ES-I3 (cell line): Measurements from ENCODE around the gene RBPJL.

Experiments
- H3K36me3 ChIP-seq: 2 replicates; pipeline ENCODE4 v1.6.1; 2013; ENCODE audit warnings: mild to moderate bottlenecking, low read length, control low read depth, moderate library complexity; ENCODE audit not compliant: insufficient read depth
- H3K4me1 ChIP-seq: 2 replicates; pipeline ENCODE4 v1.6.1; 2013; ENCODE audit warnings: mild to moderate bottlenecking, control low read depth, low read length; ENCODE audit not compliant: insufficient read depth
- H3K9ac ChIP-seq: 2 replicates; pipeline ENCODE4 v1.6.1; 2013; ENCODE audit warnings: low read depth, mild to moderate bottlenecking, low read length, moderate library complexity
- H3K9me3 ChIP-seq: 2 replicates; pipeline ENCODE4 v1.6.1; 2013; ENCODE audit warnings: mild to moderate bottlenecking, low read length, moderate library complexity; ENCODE audit not compliant: control insufficient read depth, insufficient read depth

The RBPJL gene

DNA sequence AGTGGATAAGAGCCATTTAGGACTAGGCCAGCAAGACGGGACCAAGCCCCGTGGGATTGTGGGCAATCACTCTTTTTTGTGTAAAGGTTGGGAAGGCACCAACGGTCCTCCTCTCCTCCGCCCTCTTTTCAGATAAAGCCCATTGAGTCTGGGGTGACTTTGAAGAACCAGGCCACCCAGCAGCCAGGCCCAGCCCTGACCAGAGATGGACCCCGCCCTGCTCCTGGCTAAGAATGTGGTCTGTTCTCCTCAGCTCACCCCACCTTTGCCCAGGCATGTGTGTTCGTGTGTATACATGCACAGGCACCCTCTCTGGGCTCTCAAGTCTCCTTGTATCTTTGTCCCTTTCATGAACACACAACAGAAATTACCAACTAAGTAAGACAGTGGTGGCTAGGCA is 32.4 kb downstream of the RBPJL start:
- peaks cover 64% of the 10 kb centered on the region for H3K4me1 ChIP-seq

DNA sequence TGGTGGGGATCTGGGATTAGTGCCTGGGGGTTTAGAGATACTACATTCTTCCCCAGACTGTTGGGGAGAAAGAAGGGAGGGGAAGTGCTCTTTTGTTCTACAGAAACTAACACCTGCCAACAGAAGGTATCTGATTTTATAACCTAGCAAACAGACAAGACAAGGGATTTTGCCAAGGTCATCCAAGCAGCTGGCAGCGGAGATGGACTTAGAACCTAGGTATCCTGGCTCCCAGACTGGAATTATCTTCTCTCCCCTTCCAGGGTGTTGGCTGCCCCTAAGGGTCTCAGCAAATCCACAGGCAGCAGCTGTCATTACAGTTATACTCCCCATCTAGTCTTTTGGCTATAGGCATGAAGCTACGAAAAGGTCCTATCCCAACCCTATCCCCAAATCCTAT is 33.2 kb downstream of the RBPJL start:
- Histone ChIP-seq H3K9ac (no peak overlapping the region), H3K4me1 (peaks cover 71% of the 10 kb centered on the region), H3K9me3 (no peaks in the 10 kb centered on the region), H3K36me3 (no peaks in the 10 kb centered on the region; the same call in 1 of the 2 replicates)

More for the DNA sequence above, 32.4 kb downstream of the RBPJL start:
- Histone ChIP-seq H3K36me3 (no peaks in the 10 kb centered on the region; the same call in 1 of the 2 replicates), H3K9me3 (no peaks in the 10 kb centered on the region), H3K9ac (no peak overlapping the region)

DNA sequence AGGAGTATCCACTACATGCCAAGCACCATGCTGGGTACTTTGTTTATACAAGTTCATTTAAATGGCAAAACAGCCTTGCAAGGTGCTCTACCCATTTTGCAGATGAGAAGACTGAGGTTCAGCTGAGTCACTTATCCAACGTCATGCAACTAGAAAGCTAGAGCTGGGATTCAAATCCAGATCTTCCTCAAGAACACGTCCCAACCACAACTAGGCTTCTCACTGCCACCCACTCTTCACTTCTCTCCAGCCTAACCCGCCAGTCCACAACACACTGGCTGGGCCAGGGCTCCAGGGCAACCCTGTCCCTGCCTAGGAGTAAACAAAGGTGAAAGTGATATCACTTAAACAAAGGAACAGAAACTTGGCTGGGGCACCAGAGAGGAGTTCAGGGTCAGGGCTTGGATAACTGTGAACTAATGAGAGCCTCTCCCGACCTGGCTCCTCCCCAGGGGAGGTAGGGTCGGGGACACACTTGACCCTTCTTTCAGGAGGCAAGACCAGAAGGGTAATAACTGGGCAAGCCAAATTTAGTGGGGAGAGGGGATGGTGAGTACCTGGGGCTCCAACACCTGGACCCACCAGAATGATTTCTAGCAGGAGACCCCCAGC is 33.7 kb downstream of the RBPJL start:
- Histone ChIP-seq H3K36me3 (no peaks in the 10 kb centered on the region; the same call in 1 of the 2 replicates), H3K9ac (no peak overlapping the region), H3K9me3 (no peaks in the 10 kb centered on the region), H3K4me1 (peaks cover 77% of the 10 kb centered on the region)

DNA sequence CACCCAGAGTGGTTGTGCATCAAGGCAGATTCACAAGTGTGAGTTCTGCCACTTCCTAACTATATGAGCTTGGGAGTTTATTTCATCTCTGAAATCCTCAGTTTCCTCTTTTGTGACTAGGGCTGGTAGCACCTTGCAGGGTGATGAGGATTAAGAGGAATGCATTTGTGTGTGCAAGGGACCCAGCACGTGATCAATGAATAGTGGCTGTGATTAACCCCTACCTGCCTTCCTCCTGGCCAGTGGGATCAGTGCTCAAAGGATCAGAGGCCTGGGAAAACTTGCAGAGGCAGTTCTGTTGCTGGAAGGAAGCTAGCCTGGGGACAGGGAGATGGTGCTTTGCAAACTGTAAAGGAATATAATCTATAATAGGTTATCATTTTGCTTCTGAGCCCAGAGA is 34.3 kb downstream of the RBPJL start:
- no peaks in the 10 kb centered on the region for H3K9me3 ChIP-seq
- H3K9ac ChIP-seq = no peak overlapping the region
- no peaks in the 10 kb centered on the region; the same call in 1 of the 2 replicates for H3K36me3 ChIP-seq
- peaks cover 83% of the 10 kb centered on the region for H3K4me1 ChIP-seq

DNA sequence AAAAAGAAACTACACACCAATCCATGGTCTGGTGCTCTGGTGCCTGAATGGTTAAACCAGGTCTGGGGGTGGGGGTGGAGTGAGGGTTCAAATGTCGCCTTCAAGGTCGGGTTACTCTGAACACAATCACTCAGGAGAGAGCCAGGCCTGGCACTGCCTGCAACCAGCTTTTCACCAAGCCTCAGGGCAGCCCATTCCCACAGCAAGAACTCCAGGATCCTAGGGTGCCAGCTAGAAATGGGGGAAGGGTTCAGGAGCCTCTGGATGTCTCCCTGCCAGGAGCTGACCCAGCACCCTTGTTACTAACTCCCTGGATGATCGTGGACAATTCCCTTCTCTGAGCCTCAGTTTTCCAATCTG is 34.9 kb downstream of the RBPJL start:
- no peaks in the 10 kb centered on the region for H3K9me3 ChIP-seq
- H3K4me1 ChIP-seq = peaks cover 89% of the 10 kb centered on the region
- H3K36me3 ChIP-seq = no peaks in the 10 kb centered on the region; the same call in 1 of the 2 replicates
- H3K9ac ChIP-seq = peak overlapping the region; percentile 34

DNA sequence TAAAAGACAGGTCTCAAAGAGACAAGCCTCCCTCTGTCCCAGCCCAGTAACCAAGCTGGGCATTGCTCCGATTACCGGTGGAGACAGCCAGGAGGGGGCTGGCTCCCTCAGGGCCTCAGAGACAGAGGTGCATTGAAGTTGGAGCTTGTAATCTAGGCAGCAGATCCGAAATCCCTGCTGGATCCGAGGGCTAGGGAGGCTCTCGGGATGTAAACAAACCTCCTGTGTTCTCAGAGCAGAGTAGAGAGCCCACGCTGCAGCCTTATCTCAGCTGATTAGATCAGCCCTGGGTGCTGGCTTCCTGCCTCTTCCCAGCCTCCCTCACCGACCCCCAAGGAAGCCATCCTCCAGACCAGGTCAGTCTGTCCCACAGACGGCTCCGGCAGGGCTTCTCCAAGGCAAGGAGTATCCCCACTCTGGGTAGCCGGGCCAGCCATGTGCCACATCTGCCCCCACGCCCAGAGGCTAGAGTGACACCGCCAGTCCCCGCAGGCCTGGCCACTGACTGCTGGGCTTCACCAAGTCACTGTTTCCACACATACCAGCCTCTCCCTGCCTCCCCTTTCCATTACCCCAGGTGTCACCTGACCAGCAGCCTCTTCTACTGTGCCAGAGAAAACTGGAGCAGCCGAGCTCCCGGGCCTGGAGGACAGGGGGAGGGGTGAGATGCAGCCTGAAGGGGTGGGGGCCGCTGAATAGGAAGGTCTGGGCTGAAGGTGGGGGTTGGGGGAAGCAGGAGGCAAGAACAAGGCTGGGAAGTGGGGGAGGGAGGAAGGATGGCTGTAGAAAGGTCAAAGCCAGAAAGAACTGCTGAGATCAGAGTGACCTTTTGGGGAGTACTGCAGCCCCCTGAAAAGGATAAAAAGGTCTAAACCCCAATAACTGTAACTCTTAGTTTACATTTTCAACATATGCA is 35.6 kb downstream of the RBPJL start:
- H3K4me1 ChIP-seq = peaks cover 87% of the 10 kb centered on the region

DNA sequence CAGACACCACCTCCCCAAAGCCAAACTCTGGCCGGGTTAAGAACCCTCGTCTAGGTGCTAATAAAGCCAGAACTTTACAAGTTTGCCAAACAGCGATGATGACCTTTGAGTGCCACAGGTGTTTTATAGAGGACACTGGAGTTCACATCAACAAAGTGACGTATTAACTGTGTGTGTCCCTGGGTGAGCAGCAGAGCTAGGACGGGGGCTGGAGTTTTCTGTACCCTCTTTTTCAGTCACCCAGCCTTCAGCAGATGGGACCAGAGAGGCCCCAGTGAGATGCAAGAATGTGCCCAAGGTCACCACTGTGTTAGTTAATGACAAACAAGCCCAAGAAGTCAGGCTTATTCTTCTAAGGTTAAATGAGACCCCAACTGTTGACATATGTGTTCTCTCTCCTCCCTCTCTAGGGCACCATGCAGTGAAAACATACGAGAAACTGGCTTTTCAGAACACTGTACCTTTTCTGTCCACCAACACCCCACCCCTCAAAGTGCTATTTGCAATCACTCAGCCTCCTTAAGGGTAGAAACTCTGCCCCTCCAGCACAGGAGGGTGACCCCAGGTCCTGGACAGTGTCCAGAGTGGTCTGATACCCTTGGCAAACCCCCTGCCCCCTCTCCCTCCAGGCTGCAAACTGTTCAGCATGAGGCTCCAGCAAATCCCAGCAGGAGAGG is 36.4 kb downstream of the RBPJL start:
- Histone ChIP-seq H3K9me3 (no peaks in the 10 kb centered on the region), H3K9ac (peak overlapping the region; percentile 10), H3K36me3 (no peaks in the 10 kb centered on the region; the same call in 1 of the 2 replicates), H3K4me1 (peaks cover 80% of the 10 kb centered on the region)

More for the DNA sequence above, 35.6 kb downstream of the RBPJL start:
- Histone ChIP-seq H3K9me3 (no peaks in the 10 kb centered on the region), H3K36me3 (no peaks in the 10 kb centered on the region; the same call in 1 of the 2 replicates), H3K9ac (peak overlapping the region; percentile 34)

DNA sequence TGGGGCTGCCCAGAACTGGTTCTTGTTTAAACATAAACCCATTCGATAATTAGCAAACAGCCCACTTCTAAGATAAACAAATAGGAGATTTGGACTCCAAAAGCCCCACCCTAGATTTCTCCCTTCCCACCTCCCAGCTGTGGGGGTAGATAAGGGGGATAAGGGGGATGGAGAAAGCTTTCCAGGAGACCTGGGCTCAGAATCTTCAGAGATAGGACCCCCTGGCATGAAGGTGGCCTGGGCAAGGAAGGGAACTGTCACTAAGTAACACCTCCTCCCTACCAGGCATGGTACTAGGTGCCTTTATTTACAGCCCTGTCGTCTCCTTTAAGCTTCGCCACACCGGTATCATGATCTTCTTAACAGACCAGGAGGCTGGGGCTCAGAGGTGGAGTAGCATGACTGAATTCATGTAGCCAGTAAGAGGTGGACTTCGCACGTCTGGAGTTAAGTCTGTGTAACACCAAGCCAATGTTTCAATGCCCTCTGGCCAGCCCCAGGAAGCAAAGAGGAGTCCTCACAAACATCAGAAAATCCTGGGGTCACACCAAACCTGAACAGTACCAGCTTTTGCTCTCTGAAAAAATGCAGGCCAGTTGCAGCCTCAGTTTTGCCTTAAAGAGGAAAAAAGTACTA is 37.0 kb downstream of the RBPJL start:
- H3K4me1 ChIP-seq = peaks cover 75% of the 10 kb centered on the region

DNA sequence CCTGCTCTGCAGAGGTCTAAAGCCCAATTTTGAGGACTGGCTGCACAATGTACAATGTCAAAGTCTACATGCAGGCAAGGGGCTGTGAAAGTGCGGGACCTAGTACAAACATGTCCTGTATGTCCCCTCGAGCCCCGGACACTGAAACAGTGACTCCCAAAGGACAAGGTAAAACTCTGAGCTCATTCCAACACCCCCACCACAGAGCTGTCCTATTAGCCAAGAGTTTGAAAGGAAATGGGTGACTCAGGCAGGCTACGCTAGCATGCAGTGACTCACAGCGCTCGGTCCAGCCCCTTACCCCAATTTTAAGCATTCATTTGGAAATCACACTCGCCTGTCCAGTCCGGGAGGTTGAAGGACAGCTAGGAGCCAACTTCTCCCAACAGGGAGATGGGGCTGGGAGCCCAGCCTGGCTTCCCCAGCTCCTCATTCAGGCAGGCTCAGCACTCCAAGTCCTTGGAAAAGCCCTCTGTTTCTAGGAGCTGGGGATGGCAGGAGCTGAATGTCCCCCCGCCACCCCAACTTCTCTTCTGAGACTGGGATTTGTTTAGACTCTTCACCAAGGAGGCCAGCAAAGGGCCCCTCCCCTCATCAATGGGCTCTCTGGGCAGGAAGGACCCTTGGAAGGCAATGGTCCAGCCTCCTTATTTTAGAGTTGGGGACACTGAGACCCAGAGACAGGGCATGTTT is 37.7 kb downstream of the RBPJL start:
- peak overlapping the region; percentile 10; the same call in 1 of the 2 replicates for H3K9ac ChIP-seq
- no peaks in the 10 kb centered on the region for H3K9me3 ChIP-seq
- H3K4me1 ChIP-seq = peaks cover 69% of the 10 kb centered on the region
- no peaks in the 10 kb centered on the region; the same call in 1 of the 2 replicates for H3K36me3 ChIP-seq

More for the DNA sequence above, 37.0 kb downstream of the RBPJL start:
- Histone ChIP-seq H3K9me3 (no peaks in the 10 kb centered on the region), H3K36me3 (no peaks in the 10 kb centered on the region; the same call in 1 of the 2 replicates), H3K9ac (peak overlapping the region; percentile 10)

DNA sequence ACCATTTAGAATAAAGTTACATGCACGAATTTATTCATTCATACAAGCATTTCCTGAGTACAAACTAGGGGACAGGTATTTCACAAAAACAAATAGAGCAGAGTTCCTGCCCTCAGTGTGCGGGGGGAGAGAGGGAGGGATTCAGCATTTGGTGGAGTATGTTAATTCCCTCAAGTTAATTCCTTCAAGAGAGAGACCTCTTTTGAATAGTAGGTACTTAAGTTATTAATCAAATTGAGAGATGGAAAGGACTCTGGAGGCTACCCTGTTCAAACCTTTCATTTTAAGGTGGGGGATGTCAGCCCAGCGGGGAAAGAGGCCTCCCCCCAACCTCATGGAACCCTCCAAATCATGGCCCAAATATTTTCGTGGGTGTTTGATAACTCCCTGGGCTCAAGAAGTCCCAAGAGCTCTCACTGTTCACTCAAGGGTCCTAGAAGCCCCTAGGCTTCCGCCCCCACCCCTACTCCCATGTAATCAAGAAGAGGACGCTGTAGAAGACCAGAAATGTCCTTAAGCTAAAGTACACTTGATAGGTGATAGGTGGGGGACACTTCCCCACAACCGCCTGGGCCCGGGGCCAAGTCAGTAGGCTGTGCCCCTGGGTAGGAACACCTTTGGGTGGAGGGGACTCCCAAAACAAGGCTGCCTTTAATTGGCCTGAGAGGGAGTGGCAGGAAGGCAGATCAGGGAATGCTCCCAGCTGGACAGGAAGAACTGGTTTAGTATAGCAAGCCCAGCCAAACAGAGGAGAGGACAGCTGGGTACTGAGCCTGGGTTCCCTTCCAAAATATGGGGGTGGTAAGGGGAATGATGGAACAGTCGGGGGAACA is 38.7 kb downstream of the RBPJL start:
- H3K9me3 ChIP-seq = no peaks in the 10 kb centered on the region
- H3K4me1 ChIP-seq = peaks cover 64% of the 10 kb centered on the region
- H3K9ac ChIP-seq = peak overlapping the region; percentile 83; the same call in 1 of the 2 replicates
- no peaks in the 10 kb centered on the region for H3K36me3 ChIP-seq

DNA sequence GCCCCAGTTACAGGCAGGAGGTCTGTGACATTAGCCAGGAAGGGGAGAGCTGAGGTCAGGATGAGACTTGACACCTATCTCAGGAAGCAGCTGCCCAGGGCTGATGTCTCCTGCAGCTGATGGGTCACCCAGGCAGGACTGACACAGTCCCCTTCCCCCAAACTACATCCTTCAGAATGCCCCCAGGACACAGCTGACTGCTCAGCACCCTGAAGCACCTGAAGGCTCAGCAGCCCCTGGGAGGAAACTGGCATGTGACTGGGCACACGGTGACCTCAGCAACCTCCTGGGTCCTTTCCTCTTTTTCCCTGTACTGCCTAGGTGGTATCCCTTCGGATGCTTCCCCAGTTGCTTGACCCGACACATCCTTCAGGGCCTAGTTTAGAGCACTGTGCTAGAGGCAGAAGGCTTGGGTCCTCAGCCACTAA is 39.7 kb downstream of the RBPJL start:
- Histone ChIP-seq H3K9me3 (no peaks in the 10 kb centered on the region), H3K4me1 (peaks cover 54% of the 10 kb centered on the region), H3K36me3 (no peaks in the 10 kb centered on the region), H3K9ac (peak overlapping the region; percentile 83)

DNA sequence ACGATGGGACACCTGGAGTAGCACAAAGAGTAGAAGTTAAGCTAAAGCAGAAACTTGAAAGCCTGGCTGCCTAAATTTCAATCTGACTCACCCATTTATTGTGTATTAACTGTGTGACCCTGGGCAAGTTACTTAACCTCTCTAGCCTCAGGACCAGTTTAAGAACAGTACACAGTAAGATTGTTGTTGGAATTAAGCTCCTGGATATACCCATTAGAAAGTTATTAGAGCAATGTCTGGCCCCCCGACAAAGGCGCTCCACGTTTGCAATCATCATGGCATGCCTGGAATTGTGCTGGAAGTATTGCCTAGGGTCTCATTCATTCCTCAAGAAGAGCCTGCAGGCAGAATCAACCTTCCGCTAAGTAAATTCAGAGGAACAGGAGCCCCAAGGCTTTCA is 40.2 kb downstream of the RBPJL start:
- Histone ChIP-seq H3K9me3 (no peaks in the 10 kb centered on the region), H3K4me1 (peaks cover 49% of the 10 kb centered on the region), H3K9ac (peak overlapping the region; percentile 83), H3K36me3 (no peaks in the 10 kb centered on the region)
